GM12891 (cell line): ENCODE results near the gene WDFY3. TPM values are rescaled to one million over a fixed set of nuclear protein-coding genes. Genes with fewer than 3 reads are reported as not detected.

Source experiments
- DNase-seq: peaks from one replicate; pipeline ENCODE4 v3.0.0; 2011; ENCODE audit warnings: low spot score; ENCODE audit not compliant: insufficient read length
- FAIRE-seq: peaks from 2 replicates; lab custom pipeline; 2011; peaks lifted over from hg19 to GRCh38; lab: Jason Lieb, UNC
- PAX5 ChIP-seq: IDR thresholded peaks from 2 replicates; pipeline ENCODE4 v1.6.1; 2011; ENCODE audit warnings: low read length, moderate library complexity, mild to moderate bottlenecking; ENCODE audit not compliant: insufficient read depth, severe bottlenecking
- POLR2A ChIP-seq: IDR thresholded peaks from 2 replicates; pipeline ENCODE4 v1.6.1; 2011; ENCODE audit warnings: low read depth, low read length, control low read depth
- POLR2AphosphoS5 ChIP-seq: IDR thresholded peaks from 2 replicates; pipeline ENCODE4 v1.6.1; 2011; ENCODE audit warnings: low read depth, low read length, control low read depth
- POU2F2 ChIP-seq: IDR thresholded peaks from 2 replicates; pipeline ENCODE4 v1.6.1; 2011; ENCODE audit warnings: low read depth, mild to moderate bottlenecking, control low read depth, low read length, moderate library complexity
- SPI1 ChIP-seq: IDR thresholded peaks from 2 replicates; pipeline ENCODE4 v1.6.1; 2011; ENCODE audit warnings: low read depth, low read length, control low read depth
- TAF1 ChIP-seq: IDR thresholded peaks from 2 replicates; pipeline ENCODE4 v1.6.1; 2011; ENCODE audit warnings: low read depth, low read length, control low read depth
- polyA plus RNA-seq: library from polyadenylated mRNA; unstranded; fragments of >200 nt; gene quantifications from one replicate; pipeline ENCODE4 v1.2.1, GENCODE V29; 2012; ENCODE audit warnings: low read depth, missing spikeins, inconsistent platforms; ENCODE audit not compliant: missing spikeins

Gene WDFY3, protein sequence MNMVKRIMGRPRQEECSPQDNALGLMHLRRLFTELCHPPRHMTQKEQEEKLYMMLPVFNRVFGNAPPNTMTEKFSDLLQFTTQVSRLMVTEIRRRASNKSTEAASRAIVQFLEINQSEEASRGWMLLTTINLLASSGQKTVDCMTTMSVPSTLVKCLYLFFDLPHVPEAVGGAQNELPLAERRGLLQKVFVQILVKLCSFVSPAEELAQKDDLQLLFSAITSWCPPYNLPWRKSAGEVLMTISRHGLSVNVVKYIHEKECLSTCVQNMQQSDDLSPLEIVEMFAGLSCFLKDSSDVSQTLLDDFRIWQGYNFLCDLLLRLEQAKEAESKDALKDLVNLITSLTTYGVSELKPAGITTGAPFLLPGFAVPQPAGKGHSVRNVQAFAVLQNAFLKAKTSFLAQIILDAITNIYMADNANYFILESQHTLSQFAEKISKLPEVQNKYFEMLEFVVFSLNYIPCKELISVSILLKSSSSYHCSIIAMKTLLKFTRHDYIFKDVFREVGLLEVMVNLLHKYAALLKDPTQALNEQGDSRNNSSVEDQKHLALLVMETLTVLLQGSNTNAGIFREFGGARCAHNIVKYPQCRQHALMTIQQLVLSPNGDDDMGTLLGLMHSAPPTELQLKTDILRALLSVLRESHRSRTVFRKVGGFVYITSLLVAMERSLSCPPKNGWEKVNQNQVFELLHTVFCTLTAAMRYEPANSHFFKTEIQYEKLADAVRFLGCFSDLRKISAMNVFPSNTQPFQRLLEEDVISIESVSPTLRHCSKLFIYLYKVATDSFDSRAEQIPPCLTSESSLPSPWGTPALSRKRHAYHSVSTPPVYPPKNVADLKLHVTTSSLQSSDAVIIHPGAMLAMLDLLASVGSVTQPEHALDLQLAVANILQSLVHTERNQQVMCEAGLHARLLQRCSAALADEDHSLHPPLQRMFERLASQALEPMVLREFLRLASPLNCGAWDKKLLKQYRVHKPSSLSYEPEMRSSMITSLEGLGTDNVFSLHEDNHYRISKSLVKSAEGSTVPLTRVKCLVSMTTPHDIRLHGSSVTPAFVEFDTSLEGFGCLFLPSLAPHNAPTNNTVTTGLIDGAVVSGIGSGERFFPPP (N-terminal part only)
- polyA plus RNA-seq: 0.04 TPM

DNA sequence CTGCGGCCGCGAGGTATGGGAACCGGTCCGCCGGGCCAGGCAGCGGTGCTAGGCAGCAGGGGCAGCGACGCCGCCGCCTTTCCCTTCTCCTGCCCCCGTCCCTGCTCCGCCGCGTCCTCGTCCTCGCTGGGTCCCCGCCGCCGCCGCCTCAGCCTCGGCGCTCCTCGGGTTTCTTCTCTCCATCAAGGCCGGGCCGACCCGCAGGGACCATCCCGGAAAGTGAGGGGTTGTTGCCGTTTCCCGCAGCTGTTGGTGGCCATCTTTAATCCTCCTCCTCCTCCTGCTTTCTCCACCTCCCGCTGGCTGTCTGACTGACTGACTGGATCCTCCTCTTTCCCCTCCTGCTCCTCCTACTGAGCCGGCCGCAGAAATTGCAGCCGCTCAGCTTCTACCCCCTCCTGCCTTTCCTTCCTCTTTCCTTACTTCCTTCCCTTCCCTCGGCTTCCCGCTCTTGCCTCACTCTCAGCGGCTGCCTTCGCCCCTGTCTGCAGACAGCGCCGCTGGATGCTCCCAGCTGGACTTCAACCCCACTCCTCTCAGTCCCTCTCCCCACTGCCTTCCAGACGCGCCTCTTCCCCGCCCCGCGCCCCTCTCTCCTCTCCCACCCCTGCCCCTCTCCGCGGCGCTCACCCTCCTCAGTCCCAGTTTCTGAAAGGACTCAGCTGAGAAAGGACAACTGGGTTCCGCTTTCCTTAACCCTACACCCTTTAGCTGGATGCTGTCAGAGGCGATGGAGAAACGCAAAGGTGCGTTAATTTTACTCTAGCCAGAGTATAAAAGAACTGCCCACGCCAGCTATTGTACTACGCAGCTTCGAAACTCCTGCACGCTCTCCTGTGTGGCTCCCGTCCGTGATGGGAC lies at the start of gene WDFY3:
WDFY3 (minus strand) TSS at position 309 of the 861 bp plus-strand sequence. CDS start 106,099 bp downstream, outside the sequence.
- no peak for TF ChIP-seq POLR2A
- no peak for TF ChIP-seq POU2F2
- no peak for TF ChIP-seq PAX5
- TF ChIP-seq SPI1: no peak
- TF ChIP-seq POLR2AphosphoS5: no peak
- no peak for TF ChIP-seq TAF1
- FAIRE-seq (no peak), DNase-seq (peak; percentile 13)

DNA sequence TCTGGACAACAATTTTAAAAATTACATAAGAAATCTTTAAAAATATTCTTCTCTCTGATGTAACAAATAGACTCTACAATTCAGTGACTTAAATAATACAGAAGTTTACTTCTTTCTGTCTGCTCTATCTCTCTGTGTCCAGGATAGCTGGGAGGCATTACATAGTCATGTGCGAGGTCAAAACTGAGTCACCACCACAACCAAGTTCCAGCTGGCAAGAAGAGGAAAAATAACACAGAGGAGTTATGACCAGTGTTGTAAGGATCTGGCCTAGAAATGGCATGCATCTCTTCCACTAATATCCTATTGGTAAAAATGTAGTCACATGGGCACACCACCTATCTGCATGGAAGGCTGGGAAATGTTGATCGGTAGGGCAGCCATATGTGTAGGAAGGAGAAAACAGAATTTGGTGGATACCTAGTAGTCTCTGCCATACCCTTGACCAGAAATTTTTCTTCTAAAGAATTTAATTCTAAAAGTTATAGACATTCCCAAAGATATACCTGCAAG lies 39.4 kb upstream of the WDFY3 start:
- TF ChIP-seq POLR2AphosphoS5 (no peak), SPI1 (no peak), POLR2A (no peak), POU2F2 (no peak), PAX5 (no peak), TAF1 (no peak)
- FAIRE-seq: no peak
- DNase-seq: no peak

DNA sequence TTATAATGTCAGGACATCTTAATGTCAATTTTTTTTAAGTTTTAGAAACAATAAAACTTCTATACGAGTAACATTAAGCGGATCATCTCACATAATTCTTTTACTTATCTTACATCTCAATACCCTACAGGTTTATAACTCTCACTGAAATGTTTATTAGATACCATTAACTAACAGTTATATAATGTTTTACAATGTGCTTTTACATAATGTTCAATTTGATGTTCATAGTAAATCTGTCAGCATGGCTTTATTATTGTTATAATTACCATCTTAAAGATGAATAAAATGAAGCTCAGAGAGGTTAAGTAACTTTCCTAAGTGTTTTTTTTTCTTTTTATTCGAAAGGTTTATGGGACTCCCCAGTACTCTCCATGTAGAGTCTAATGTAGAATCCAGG lies 33.9 kb upstream of the WDFY3 start:
- FAIRE-seq: no peak
- no peak for DNase-seq
- TF ChIP-seq TAF1: no peak
- no peak for TF ChIP-seq POU2F2
- TF ChIP-seq POLR2AphosphoS5: no peak
- TF ChIP-seq SPI1: no peak
- TF ChIP-seq PAX5: no peak
- TF ChIP-seq POLR2A: no peak

DNA sequence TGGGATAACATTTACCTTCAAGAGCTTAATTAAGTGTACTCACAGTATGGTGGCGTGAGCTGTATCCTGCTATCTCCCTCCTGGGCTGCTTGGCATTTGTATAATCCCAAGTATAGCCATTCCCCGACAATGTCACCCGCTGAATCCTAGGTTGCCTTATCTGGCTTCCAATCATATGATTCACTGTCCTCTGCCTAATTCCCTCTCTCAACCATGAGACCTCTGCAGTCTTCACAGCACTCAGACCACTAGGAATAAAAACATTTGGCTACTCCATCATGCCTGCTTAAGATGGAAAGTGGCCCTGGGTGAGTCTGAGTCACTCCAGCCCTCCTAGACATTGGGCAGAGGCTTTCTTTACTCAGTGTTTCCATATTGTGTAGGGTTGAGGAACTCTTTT lies 28.9 kb upstream of the WDFY3 start:
- DNase-seq: no peak
- TF ChIP-seq TAF1: no peak
- no peak for TF ChIP-seq PAX5
- TF ChIP-seq POLR2AphosphoS5: no peak
- no peak for TF ChIP-seq POLR2A
- no peak for TF ChIP-seq SPI1
- no peak for TF ChIP-seq POU2F2
- FAIRE-seq: no peak

DNA sequence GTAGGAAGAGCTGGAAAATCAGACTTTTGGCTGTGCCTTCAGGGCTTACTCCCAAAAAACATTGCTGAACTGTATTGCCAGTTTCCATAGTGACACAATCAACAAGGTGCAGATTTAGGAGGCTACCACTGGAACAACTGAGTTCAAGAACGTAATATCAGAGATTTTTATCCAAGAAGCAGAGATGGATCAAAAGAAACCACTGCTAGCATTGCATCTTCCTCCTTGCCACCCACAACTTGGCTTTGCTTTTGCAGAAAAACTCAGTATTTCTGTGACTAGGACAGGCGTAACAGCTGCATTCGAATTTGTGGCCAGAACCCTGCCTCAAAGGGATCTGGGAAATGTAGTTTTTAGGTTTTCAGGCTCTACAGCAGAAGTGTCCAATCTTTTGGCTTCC lies 27.8 kb upstream of the WDFY3 start:
- TF ChIP-seq POLR2A: no peak
- no peak for TF ChIP-seq TAF1
- TF ChIP-seq POLR2AphosphoS5: no peak
- TF ChIP-seq PAX5: no peak
- TF ChIP-seq POU2F2: no peak
- no peak for TF ChIP-seq SPI1
- FAIRE-seq (no peak), DNase-seq (no peak)

DNA sequence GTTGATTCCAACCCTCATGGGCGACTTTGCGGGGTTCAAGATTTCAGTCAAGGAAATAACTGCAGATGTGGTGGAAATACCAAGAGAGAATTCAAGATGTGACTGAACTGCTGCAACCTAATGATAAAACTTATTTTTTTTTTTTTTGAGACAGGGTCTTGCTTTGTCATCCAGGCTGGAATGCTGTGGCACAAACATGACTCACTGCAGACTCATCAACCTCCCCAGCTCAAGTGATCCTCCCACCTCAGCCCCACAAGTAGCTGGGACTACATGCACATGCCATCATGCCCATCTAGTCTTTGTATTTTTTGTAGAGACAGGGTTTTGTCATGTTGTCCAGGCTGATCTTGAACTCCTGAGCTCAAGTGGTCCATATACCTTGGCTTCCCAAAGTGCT lies 19.5 kb upstream of the WDFY3 start:
- DNase-seq: no peak
- TF ChIP-seq TAF1 (no peak), POU2F2 (no peak), PAX5 (no peak), POLR2AphosphoS5 (no peak), SPI1 (no peak), POLR2A (no peak)
- no peak for FAIRE-seq

DNA sequence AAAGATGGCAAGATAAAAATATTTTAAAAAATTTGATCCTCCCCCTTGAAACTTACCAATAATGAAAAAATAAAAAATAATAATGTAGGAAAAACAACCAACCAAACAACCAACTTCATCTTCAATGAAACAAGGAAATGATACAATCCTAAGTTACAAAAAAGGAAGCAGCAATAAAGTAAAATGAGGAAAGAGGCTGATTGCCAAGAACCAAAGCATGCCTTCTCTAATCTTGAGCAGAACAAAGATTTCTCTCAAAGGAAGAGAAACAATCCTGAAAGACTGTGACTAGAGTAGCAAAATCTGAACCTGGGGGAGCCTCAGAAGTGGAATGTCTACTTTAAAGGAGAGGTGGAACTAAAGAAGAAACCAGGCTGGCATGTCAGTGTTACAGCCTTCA lies 10.9 kb upstream of the WDFY3 start:
- DNase-seq: no peak
- TF ChIP-seq POLR2AphosphoS5 (no peak), POLR2A (no peak), POU2F2 (no peak), TAF1 (no peak), SPI1 (no peak), PAX5 (no peak)
- no peak for FAIRE-seq

DNA sequence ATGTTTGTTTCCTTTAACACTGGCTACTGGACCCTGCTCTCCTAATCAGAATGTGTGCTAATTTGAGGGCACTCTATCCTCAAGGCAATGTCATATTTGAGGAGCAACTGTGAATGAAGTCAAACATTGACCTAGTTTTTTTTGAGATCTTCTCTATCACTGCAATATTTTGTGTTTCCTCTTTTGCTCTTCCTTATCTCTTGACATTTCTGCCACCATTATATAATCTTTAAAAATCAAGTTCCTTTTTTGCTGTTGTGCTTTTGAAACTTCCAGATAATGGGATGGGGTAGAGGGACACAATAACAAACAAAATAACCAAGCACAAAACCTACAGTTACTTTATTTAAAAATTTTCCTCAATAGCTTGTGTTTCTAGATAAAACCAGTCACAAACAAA lies 7.4 kb upstream of the WDFY3 start:
- no peak for DNase-seq
- FAIRE-seq: no peak
- TF ChIP-seq POU2F2 (no peak), SPI1 (no peak), POLR2A (no peak)
